ENCODE results near the gene LNX1.
"Not testable (repeated sequence)": the region's sequence is repeated elsewhere in the genome, so short reads cannot be mapped to it uniquely, and the experiment has no call there.

Gene LNX1

GRCh38 chr4:53444954-53445353, 146.3 kb downstream of the LNX1 start:
- Histone ChIP-seq H3K36me3 (ENCODE audit: control insufficient read depth, insufficient read depth, low read length) (peaks cover 39% of the 10 kb centered on the region), H3K9me3 (ENCODE audit: control insufficient read depth, low read length) (no peaks in the 10 kb centered on the region), H3K4me1 (ENCODE audit: control insufficient read depth, insufficient read depth, low read length, poor library complexity, severe bottlenecking) (no peaks in the 10 kb centered on the region), H3K4me3 (ENCODE audit: extremely low read depth, insufficient read depth, low read length, poor library complexity, severe bottlenecking) (no peak overlapping the region), H3K27ac (ENCODE audit: low read depth, low read length, severe bottlenecking) (no peak overlapping the region)
- 88 to 100% methylated on average over 1 of the region's 2 CpGs for WGBS, 2 experiments (ENCODE audit: insufficient coverage in 2 of 2)

GRCh38 chr4:53441564-53441963, 149.7 kb downstream of the LNX1 start:
- 89 to 100% methylated on average over 1 of the region's 1 CpG for WGBS, 2 experiments (ENCODE audit: insufficient coverage in 2 of 2)

GRCh38 chr4:53436251-53436650, 155.0 kb downstream of the LNX1 start:
- H3K4me1 ChIP-seq (ENCODE audit: control insufficient read depth, insufficient read depth, low read length, poor library complexity, severe bottlenecking): no peaks in the 10 kb centered on the region
- H3K4me3 ChIP-seq (ENCODE audit: extremely low read depth, insufficient read depth, low read length, poor library complexity, severe bottlenecking): no peak overlapping the region
- no peaks in the 10 kb centered on the region for H3K9me3 ChIP-seq (ENCODE audit: control insufficient read depth, low read length)
- peaks cover 20% of the 10 kb centered on the region for H3K36me3 ChIP-seq (ENCODE audit: control insufficient read depth, insufficient read depth, low read length)
- 67% methylated on average over 1 of the region's 1 CpG; no CpG with 5 or more reads in 1 of the 2 experiments for WGBS, 2 experiments (ENCODE audit: insufficient coverage in 2 of 2)
- no peak overlapping the region for H3K27ac ChIP-seq (ENCODE audit: low read depth, low read length, severe bottlenecking)

More at GRCh38 chr4:53441564-53441963, 149.7 kb downstream of the LNX1 start:
- peaks cover 44% of the 10 kb centered on the region for H3K36me3 ChIP-seq (ENCODE audit: control insufficient read depth, insufficient read depth, low read length)
- H3K27ac ChIP-seq (ENCODE audit: low read depth, low read length, severe bottlenecking): no peak overlapping the region
- no peak overlapping the region for H3K4me3 ChIP-seq (ENCODE audit: extremely low read depth, insufficient read depth, low read length, poor library complexity, severe bottlenecking)
- H3K9me3 ChIP-seq (ENCODE audit: control insufficient read depth, low read length): no peaks in the 10 kb centered on the region
- H3K4me1 ChIP-seq (ENCODE audit: control insufficient read depth, insufficient read depth, low read length, poor library complexity, severe bottlenecking): no peaks in the 10 kb centered on the region

- H3K9me3 ChIP-seq (ENCODE audit: control insufficient read depth, low read length): no peaks in the 10 kb centered on the region
- H3K27ac ChIP-seq (ENCODE audit: low read depth, low read length, severe bottlenecking): no peak overlapping the region
- 100% methylated on average over 2 of the region's 4 CpGs for WGBS, 2 experiments (ENCODE audit: insufficient coverage in 2 of 2)
- peaks cover 43% of the 10 kb centered on the region for H3K36me3 ChIP-seq (ENCODE audit: control insufficient read depth, insufficient read depth, low read length)
- no peaks in the 10 kb centered on the region for H3K4me1 ChIP-seq (ENCODE audit: control insufficient read depth, insufficient read depth, low read length, poor library complexity, severe bottlenecking)
- H3K4me3 ChIP-seq (ENCODE audit: extremely low read depth, insufficient read depth, low read length, poor library complexity, severe bottlenecking): no peak overlapping the region
These were observed 158.5 kb downstream of the LNX1 start for GRCh38 chr4:53432528-53433424.

GRCh38 chr4:53431052-53431451, 160.2 kb downstream of the LNX1 start:
- Histone ChIP-seq H3K27ac (ENCODE audit: low read depth, low read length, severe bottlenecking) (no peak overlapping the region), H3K4me1 (ENCODE audit: control insufficient read depth, insufficient read depth, low read length, poor library complexity, severe bottlenecking) (no peaks in the 10 kb centered on the region), H3K36me3 (ENCODE audit: control insufficient read depth, insufficient read depth, low read length) (peaks cover 33% of the 10 kb centered on the region), H3K4me3 (ENCODE audit: extremely low read depth, insufficient read depth, low read length, poor library complexity, severe bottlenecking) (no peak overlapping the region), H3K9me3 (ENCODE audit: control insufficient read depth, low read length) (no peaks in the 10 kb centered on the region)
- 100% methylated on average over 3 to 4 of the region's 5 CpGs for WGBS, 2 experiments (ENCODE audit: insufficient coverage in 2 of 2)

- no peak overlapping the region for H3K4me3 ChIP-seq (ENCODE audit: extremely low read depth, insufficient read depth, low read length, poor library complexity, severe bottlenecking)
- peaks cover 32% of the 10 kb centered on the region for H3K36me3 ChIP-seq (ENCODE audit: control insufficient read depth, insufficient read depth, low read length)
- H3K27ac ChIP-seq (ENCODE audit: low read depth, low read length, severe bottlenecking): no peak overlapping the region
- no peaks in the 10 kb centered on the region for H3K4me1 ChIP-seq (ENCODE audit: control insufficient read depth, insufficient read depth, low read length, poor library complexity, severe bottlenecking)
- H3K9me3 ChIP-seq (ENCODE audit: control insufficient read depth, low read length): no peaks in the 10 kb centered on the region
These were observed 163.9 kb downstream of the LNX1 start for GRCh38 chr4:53427366-53427765.

GRCh38 chr4:53424280-53424679, 167.0 kb downstream of the LNX1 start:
- no peaks in the 10 kb centered on the region for H3K4me1 ChIP-seq (ENCODE audit: control insufficient read depth, insufficient read depth, low read length, poor library complexity, severe bottlenecking)

GRCh38 chr4:53422367-53422766, 168.9 kb downstream of the LNX1 start:
- Histone ChIP-seq H3K36me3 (ENCODE audit: control insufficient read depth, insufficient read depth, low read length) (peaks cover 23% of the 10 kb centered on the region), H3K9me3 (ENCODE audit: control insufficient read depth, low read length) (no peaks in the 10 kb centered on the region), H3K4me1 (ENCODE audit: control insufficient read depth, insufficient read depth, low read length, poor library complexity, severe bottlenecking) (no peaks in the 10 kb centered on the region), H3K4me3 (ENCODE audit: extremely low read depth, insufficient read depth, low read length, poor library complexity, severe bottlenecking) (no peak overlapping the region), H3K27ac (ENCODE audit: low read depth, low read length, severe bottlenecking) (no peak overlapping the region)
- WGBS, 2 experiments (ENCODE audit: insufficient coverage in 2 of 2): no CpG with 5 or more reads among the region's 1 CpG

More at GRCh38 chr4:53424280-53424679, 167.0 kb downstream of the LNX1 start:
- Histone ChIP-seq H3K4me3 (ENCODE audit: extremely low read depth, insufficient read depth, low read length, poor library complexity, severe bottlenecking) (no peak overlapping the region), H3K9me3 (ENCODE audit: control insufficient read depth, low read length) (no peaks in the 10 kb centered on the region), H3K36me3 (ENCODE audit: control insufficient read depth, insufficient read depth, low read length) (peaks cover 27% of the 10 kb centered on the region), H3K27ac (ENCODE audit: low read depth, low read length, severe bottlenecking) (no peak overlapping the region)

- Histone ChIP-seq H3K4me3 (ENCODE audit: extremely low read depth, insufficient read depth, low read length, poor library complexity, severe bottlenecking) (no peak overlapping the region), H3K27ac (ENCODE audit: low read depth, low read length, severe bottlenecking) (no peak overlapping the region), H3K36me3 (ENCODE audit: control insufficient read depth, insufficient read depth, low read length) (peaks cover 20% of the 10 kb centered on the region), H3K9me3 (ENCODE audit: control insufficient read depth, low read length) (no peaks in the 10 kb centered on the region), H3K4me1 (ENCODE audit: control insufficient read depth, insufficient read depth, low read length, poor library complexity, severe bottlenecking) (no peaks in the 10 kb centered on the region)
- 80% methylated on average over 1 of the region's 2 CpGs; no CpG with 5 or more reads in 1 of the 2 experiments for WGBS, 2 experiments (ENCODE audit: insufficient coverage in 2 of 2)
These were observed 169.5 kb downstream of the LNX1 start for GRCh38 chr4:53421791-53422190.

- Histone ChIP-seq H3K4me1 (ENCODE audit: control insufficient read depth, insufficient read depth, low read length, poor library complexity, severe bottlenecking) (no peaks in the 10 kb centered on the region), H3K9me3 (ENCODE audit: control insufficient read depth, low read length) (no peaks in the 10 kb centered on the region), H3K36me3 (ENCODE audit: control insufficient read depth, insufficient read depth, low read length) (peaks cover 29% of the 10 kb centered on the region), H3K27ac (ENCODE audit: low read depth, low read length, severe bottlenecking) (no peak overlapping the region), H3K4me3 (ENCODE audit: extremely low read depth, insufficient read depth, low read length, poor library complexity, severe bottlenecking) (no peak overlapping the region)
- 93 to 100% methylated on average over 2 of the region's 3 CpGs for WGBS, 2 experiments (ENCODE audit: insufficient coverage in 2 of 2)
These were observed 172.1 kb downstream of the LNX1 start for GRCh38 chr4:53419208-53419607.

GRCh38 chr4:53409479-53409878, 181.8 kb downstream of the LNX1 start:
- H3K27ac ChIP-seq (ENCODE audit: low read depth, low read length, severe bottlenecking); H3K4me1 ChIP-seq (ENCODE audit: control insufficient read depth, insufficient read depth, low read length, poor library complexity, severe bottlenecking); H3K4me3 ChIP-seq (ENCODE audit: extremely low read depth, insufficient read depth, low read length, poor library complexity, severe bottlenecking); H3K9me3 ChIP-seq (ENCODE audit: control insufficient read depth, low read length): not testable (repeated sequence)
- 100% methylated on average over 1 to 8 of the region's 11 CpGs for WGBS, 2 experiments (ENCODE audit: insufficient coverage in 2 of 2)
- peaks cover 22% of the 10 kb centered on the region for H3K36me3 ChIP-seq (ENCODE audit: control insufficient read depth, insufficient read depth, low read length)

Data from mesodermal cell (in vitro differentiated cells).